Upper lobe of right lung (tissue), 1 donor: ENCODE results near the gene BAZ2B. TPM values are rescaled to one million over a fixed set of nuclear protein-coding genes. Genes with fewer than 3 reads are reported as not detected.

ENCODE experiments used
- ATAC-seq: fragments of 200-7000 bp; cut with Tn5 transposase; one replicate; pipeline ENCODE4 v1.9.1; 2020; ENCODE audit warnings: mild to moderate bottlenecking, moderate library complexity
- DNase-seq: peaks from one replicate; pipeline ENCODE4 v3.0.0-alpha.2; 2020
- H3K27ac ChIP-seq: fragments of 200-600 bp; one replicate; pipeline ENCODE4 v1.8.0; 2022
- H3K27me3 ChIP-seq: fragments of 200-600 bp; one replicate; pipeline ENCODE4 v1.8.0; 2022; ENCODE audit warnings: mild to moderate bottlenecking
- H3K36me3 ChIP-seq: fragments of 200-600 bp; one replicate; pipeline ENCODE4 v1.8.0; 2022
- H3K4me1 ChIP-seq: fragments of 200-600 bp; one replicate; pipeline ENCODE4 v1.8.0; 2022
- H3K4me3 ChIP-seq: fragments of 200-600 bp; one replicate; pipeline ENCODE4 v1.8.0; 2022; ENCODE audit warnings: mild to moderate bottlenecking
- H3K9me3 ChIP-seq: fragments of 200-600 bp; one replicate; pipeline ENCODE4 v1.8.0; 2022
- intact Hi-C: fragments of 100-400 bp; cut with DNase I; formaldehyde crosslinking; loops from one replicate; pipeline ENCODE4 v1.11.0; 2022
- total RNA-seq: library from RNA; stranded (reverse); fragmentation: NEBNext Ultra II Directional; extraction: Animal tissue kit (Norgen Biotek cat#: 25700); gene quantifications from one replicate; pipeline ENCODE4 v1.2.1, GENCODE V29; 2021
- TF ChIP-seq, protein P1 (sequence below): fragments of 200-600 bp; IDR thresholded peaks from one replicate; pipeline ENCODE4 v1.8.0; 2022; ENCODE audit warnings: antibody characterized with exemption
- donor health status: DM: no; HTN: yes; CAD: no; lungs with severe emphysema.

The BAZ2B gene
- total RNA-seq, 1 donor from 2014 or later, result 91.9 TPM

DNA sequence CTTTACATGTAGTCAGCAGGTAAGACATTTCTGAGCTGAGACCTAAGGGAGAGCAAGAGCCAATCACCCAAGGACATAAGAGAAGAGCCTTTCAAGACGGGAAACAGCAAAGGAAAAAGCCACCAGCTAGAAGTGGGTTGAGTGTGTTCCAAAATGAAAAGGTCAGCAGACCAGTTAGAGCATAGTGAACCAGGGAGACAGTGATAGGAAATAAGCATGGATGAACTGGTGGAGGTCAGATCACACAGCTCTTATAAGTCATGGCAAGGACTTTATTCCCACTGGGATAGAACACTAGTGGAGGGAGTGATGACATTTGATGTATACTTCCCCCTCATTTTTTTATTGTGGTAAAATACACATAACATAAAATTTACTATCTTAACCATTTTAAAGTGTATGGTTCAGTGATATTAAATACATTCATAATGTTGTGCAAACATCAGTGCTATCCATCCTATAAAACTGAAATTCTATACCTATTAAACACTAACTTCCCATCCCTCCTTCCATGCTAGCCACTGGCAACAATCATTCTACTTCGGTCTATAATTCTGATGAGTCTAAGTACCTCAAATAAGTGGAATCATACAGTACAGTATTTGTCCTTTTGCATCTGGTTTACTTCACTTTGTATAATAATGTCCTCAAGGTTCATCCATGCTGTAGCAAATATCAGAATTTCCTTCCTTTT lies 174.0 kb downstream of the BAZ2B start:
- intact Hi-C loops, result no loop called here

DNA sequence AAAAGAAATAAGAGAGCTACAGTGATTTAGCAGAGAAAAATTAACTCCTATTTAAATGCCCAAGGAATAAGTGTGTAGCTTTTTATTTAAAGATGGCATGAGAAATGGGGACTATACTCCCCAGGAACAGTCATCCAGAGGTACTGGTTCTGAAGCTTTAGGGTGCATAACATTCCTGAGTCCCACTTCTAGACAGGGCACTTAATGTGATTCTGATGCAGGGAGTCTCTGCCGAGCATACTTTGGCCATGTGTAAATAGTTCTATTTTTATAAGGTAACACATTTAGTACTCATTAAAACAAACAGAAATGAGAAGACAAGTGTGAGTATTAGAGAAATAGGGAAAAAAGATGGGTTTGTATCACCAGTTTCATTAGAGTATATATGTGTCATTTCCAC lies 175.2 kb downstream of the BAZ2B start:
- intact Hi-C loops, result no loop called here

More for the DNA sequence above, 174.0 kb downstream of the BAZ2B start:
- DNase-seq (no peak), ATAC-seq (no peak)
- Histone ChIP-seq H3K27ac (no peak overlapping the region), H3K27me3 (no peaks in the 10 kb centered on the region), H3K4me3 (no peak overlapping the region), H3K36me3 (peaks cover 70% of the 10 kb centered on the region), H3K4me1 (no peaks in the 10 kb centered on the region), H3K9me3 (no peaks in the 10 kb centered on the region)
- TF ChIP-seq, protein P1, sequence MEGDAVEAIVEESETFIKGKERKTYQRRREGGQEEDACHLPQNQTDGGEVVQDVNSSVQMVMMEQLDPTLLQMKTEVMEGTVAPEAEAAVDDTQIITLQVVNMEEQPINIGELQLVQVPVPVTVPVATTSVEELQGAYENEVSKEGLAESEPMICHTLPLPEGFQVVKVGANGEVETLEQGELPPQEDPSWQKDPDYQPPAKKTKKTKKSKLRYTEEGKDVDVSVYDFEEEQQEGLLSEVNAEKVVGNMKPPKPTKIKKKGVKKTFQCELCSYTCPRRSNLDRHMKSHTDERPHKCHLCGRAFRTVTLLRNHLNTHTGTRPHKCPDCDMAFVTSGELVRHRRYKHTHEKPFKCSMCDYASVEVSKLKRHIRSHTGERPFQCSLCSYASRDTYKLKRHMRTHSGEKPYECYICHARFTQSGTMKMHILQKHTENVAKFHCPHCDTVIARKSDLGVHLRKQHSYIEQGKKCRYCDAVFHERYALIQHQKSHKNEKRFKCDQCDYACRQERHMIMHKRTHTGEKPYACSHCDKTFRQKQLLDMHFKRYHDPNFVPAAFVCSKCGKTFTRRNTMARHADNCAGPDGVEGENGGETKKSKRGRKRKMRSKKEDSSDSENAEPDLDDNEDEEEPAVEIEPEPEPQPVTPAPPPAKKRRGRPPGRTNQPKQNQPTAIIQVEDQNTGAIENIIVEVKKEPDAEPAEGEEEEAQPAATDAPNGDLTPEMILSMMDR, result no peak

DNA sequence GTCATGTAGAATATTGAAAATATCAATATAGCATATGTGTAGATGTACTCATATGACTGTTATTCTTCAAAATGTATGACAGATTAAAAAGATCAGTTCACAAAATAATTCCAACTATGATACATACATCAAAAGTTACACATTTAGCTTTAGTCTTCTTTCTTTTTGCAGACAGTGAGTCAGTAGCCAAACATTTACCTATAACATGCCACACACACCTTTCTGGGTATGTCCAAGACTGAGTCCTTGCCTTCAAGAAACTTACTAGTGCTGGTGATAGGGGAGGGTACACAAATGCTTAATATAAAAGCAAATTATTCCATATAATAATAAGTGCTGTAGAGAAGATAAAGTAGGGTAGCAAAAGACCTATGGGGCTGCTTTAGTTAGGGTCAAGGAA lies 176.9 kb downstream of the BAZ2B start:
- Histone ChIP-seq H3K27me3 (no peaks in the 10 kb centered on the region), H3K4me3 (no peak overlapping the region), H3K36me3 (peaks cover 62% of the 10 kb centered on the region), H3K27ac (no peak overlapping the region), H3K9me3 (no peaks in the 10 kb centered on the region), H3K4me1 (no peaks in the 10 kb centered on the region)
- intact Hi-C loops, result no loop called here
- TF ChIP-seq, protein P1, result no peak
- DNase-seq, result no peak
- ATAC-seq, result no peak

More for the DNA sequence above, 175.2 kb downstream of the BAZ2B start:
- H3K4me3 ChIP-seq, result no peak overlapping the region
- H3K4me1 ChIP-seq, result no peaks in the 10 kb centered on the region
- H3K9me3 ChIP-seq, result no peaks in the 10 kb centered on the region
- TF ChIP-seq, protein P1, result no peak
- H3K27me3 ChIP-seq, result no peaks in the 10 kb centered on the region
- no peak overlapping the region for H3K27ac ChIP-seq
- DNase-seq (no peak), ATAC-seq (no peak)
- H3K36me3 ChIP-seq, result peaks cover 71% of the 10 kb centered on the region

DNA sequence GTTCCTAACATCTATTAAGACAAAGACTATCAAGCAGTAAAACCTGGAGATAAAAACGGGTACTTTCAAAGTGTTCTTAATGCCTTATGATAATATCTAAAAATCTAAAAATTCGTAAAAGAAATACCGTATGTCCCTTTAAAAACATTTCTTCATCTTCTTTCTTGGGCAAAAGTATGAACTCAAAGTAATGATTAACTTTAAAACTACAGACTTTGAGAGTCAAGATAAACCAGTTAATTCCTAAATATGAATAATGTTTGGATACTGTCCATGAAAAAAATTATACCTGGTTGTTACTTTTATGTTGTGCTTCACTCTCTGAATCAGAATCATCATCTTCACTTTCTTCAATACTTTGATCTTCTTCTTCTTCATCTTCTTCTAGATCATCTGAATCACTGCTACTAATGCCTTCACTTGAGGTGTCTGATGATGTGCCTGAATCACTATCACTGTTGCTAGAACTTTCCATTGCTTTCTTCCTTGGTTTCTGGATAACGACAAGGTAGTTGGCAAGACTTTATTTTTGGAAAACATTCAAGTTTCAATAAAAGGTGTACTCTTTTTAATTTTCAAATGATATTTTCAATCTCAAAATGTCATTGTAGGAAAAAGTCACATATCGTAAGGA lies 177.5 kb downstream of the BAZ2B start:
- ATAC-seq, result no peak
- no peaks in the 10 kb centered on the region for H3K27me3 ChIP-seq
- H3K36me3 ChIP-seq, result peaks cover 56% of the 10 kb centered on the region
- H3K4me3 ChIP-seq, result no peak overlapping the region
- intact Hi-C loops, result no loop called here
- DNase-seq, result no peak
- no peaks in the 10 kb centered on the region for H3K4me1 ChIP-seq
- TF ChIP-seq, protein P1, result no peak
- no peaks in the 10 kb centered on the region for H3K9me3 ChIP-seq
- no peak overlapping the region for H3K27ac ChIP-seq

- Histone ChIP-seq H3K27ac (no peak overlapping the region), H3K4me1 (no peaks in the 10 kb centered on the region), H3K27me3 (no peaks in the 10 kb centered on the region), H3K36me3 (peaks cover 55% of the 10 kb centered on the region), H3K4me3 (no peak overlapping the region), H3K9me3 (no peaks in the 10 kb centered on the region)
- ATAC-seq, result no peak
- DNase-seq, result no peak
- intact Hi-C loops, result no loop called here
- TF ChIP-seq, protein P1, result no peak
Measured at GRCh38 chr2:159438284-159438683, 178.1 kb downstream of the BAZ2B start.
